HL-60 (cell line): ENCODE data around the gene NAV2.

ENCODE experiments used
- DNase-seq, 2 experiments: peaks; one replicate each; pipeline ENCODE4 v3.0.0-alpha.2; 2010 to 2020; ENCODE audit warnings: low read depth in 1 of 2, low spot score in 1 of 2
- H3K27ac ChIP-seq: fragments of 250-450 bp; sonication (Bioruptor Pico); replicated peaks from 2 replicates; pipeline ENCODE4 v1.5.1; 2020; ENCODE audit warnings: mild to moderate bottlenecking, moderate library complexity
- H3K27me3 ChIP-seq: fragments of 250-450 bp; sonication (Bioruptor Pico); 2 replicates; pipeline ENCODE4 v1.5.1; 2021; ENCODE audit warnings: mild to moderate bottlenecking, moderate library complexity; ENCODE audit not compliant: insufficient read depth, poor library complexity, severe bottlenecking
- H3K4me3 ChIP-seq: replicated peaks from 2 replicates; pipeline ENCODE4 v1.5.1; 2011; ENCODE audit warnings: mild to moderate bottlenecking, control low read depth, low read length; ENCODE audit not compliant: insufficient read depth
- CTCF ChIP-seq: IDR thresholded peaks from one replicate; pipeline ENCODE4 v1.5.1; 2011; ENCODE audit warnings: low read length, control low read depth, inconsistent platforms; ENCODE audit not compliant: insufficient read depth
- GABPA ChIP-seq: IDR thresholded peaks from 2 replicates; pipeline ENCODE4 v1.6.1; 2012; ENCODE audit warnings: low read depth
- POLR2AphosphoS5 ChIP-seq: IDR thresholded peaks from 2 replicates; pipeline ENCODE4 v1.6.1; 2012; ENCODE audit warnings: low read depth
- SPI1 ChIP-seq: IDR thresholded peaks from 2 replicates; pipeline ENCODE4 v1.6.1; 2012; ENCODE audit warnings: low read depth, mild to moderate bottlenecking, borderline replicate concordance
- TF ChIP-seq, protein P1 (sequence below): IDR thresholded peaks from 2 replicates; pipeline ENCODE4 v1.6.1; 2012; ENCODE audit warnings: low read depth; ENCODE audit not compliant: insufficient replicate concordance

NAV2 gene

GRCh38 chr11:19853920-19854319, 141.3 kb downstream of the NAV2 start:
- DNase-seq, result no peak
- no peaks in the 10 kb centered on the region for H3K27me3 ChIP-seq
- no peak overlapping the region for H3K4me3 ChIP-seq
- no peak overlapping the region for H3K27ac ChIP-seq
- no peak for TF ChIP-seq SPI1
- TF ChIP-seq CTCF, result no peak
- no peak for TF ChIP-seq POLR2AphosphoS5
- no peak for TF ChIP-seq GABPA
- TF ChIP-seq, protein P1, sequence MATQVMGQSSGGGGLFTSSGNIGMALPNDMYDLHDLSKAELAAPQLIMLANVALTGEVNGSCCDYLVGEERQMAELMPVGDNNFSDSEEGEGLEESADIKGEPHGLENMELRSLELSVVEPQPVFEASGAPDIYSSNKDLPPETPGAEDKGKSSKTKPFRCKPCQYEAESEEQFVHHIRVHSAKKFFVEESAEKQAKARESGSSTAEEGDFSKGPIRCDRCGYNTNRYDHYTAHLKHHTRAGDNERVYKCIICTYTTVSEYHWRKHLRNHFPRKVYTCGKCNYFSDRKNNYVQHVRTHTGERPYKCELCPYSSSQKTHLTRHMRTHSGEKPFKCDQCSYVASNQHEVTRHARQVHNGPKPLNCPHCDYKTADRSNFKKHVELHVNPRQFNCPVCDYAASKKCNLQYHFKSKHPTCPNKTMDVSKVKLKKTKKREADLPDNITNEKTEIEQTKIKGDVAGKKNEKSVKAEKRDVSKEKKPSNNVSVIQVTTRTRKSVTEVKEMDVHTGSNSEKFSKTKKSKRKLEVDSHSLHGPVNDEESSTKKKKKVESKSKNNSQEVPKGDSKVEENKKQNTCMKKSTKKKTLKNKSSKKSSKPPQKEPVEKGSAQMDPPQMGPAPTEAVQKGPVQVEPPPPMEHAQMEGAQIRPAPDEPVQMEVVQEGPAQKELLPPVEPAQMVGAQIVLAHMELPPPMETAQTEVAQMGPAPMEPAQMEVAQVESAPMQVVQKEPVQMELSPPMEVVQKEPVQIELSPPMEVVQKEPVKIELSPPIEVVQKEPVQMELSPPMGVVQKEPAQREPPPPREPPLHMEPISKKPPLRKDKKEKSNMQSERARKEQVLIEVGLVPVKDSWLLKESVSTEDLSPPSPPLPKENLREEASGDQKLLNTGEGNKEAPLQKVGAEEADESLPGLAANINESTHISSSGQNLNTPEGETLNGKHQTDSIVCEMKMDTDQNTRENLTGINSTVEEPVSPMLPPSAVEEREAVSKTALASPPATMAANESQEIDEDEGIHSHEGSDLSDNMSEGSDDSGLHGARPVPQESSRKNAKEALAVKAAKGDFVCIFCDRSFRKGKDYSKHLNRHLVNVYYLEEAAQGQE, result no peak

GRCh38 chr11:19861171-19861570, 148.5 kb downstream of the NAV2 start:
- DNase-seq, result no peak
- Histone ChIP-seq H3K27ac (no peak overlapping the region), H3K4me3 (no peak overlapping the region), H3K27me3 (no peaks in the 10 kb centered on the region)
- no peak for TF ChIP-seq CTCF
- TF ChIP-seq, protein P1, result no peak
- TF ChIP-seq GABPA, result no peak
- TF ChIP-seq SPI1, result no peak
- no peak for TF ChIP-seq POLR2AphosphoS5

DNA sequence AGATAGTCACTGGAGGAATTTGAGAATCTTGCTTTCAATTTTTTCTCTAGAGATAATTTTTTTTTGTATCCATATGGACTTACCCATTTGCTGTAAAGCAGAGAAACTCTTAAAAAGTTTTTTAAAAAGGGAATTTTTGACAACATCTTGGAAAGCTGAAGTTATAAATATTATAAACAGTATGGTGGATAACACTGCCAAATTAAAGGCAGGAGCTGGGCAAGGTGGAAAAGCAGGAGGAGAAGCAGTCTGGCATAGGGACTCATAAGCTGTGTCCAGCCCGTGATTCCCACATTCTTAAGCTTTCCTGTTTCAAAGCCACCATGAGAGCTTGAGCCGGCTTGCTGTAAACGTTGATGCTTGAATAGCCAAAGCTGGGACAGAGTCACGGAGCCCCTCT, 149.5 kb downstream of the NAV2 start:
- TF ChIP-seq CTCF (no peak), GABPA (no peak), SPI1 (no peak), POLR2AphosphoS5 (no peak)
- TF ChIP-seq, protein P1, result no peak
- Histone ChIP-seq H3K27me3 (no peaks in the 10 kb centered on the region), H3K4me3 (no peak overlapping the region), H3K27ac (no peak overlapping the region)
- DNase-seq, result no peak
